CD14-positive monocyte (primary cell): Measurements from ENCODE around the gene CCL16. TPM values are rescaled to one million over a fixed set of nuclear protein-coding genes. Genes with fewer than 3 reads are reported as not detected.

Experiments used
- DNase-seq, 3 donors: peaks; one replicate each; pipeline ENCODE4 v3.0.0-alpha.2; 2011 to 2022
- H2AFZ ChIP-seq: 2 replicates; pipeline ENCODE4 v1.6.0; 2012; ENCODE audit warnings: mild to moderate bottlenecking, low read depth, low read length, inconsistent platforms; ENCODE audit not compliant: insufficient read depth, poor library complexity, severe bottlenecking
- H3K27ac ChIP-seq, 2 donors: 1 replicate in 1 of 2; 2 replicates in 1 of 2; pipeline ENCODE4 v1.5.1; 2012 to 2013; ENCODE audit warnings: low read length in 2 of 2, control low read depth in 1 of 2, inconsistent platforms in 1 of 2, low read depth in 1 of 2, mild to moderate bottlenecking in 1 of 2
- H3K27me3 ChIP-seq, 2 donors: one replicate each; pipeline versions ENCODE4 v1.6.0 to v1.6.1; 2011 to 2013; ENCODE audit warnings: low read length in 2 of 2; ENCODE audit not compliant: control insufficient read depth in 2 of 2, insufficient read depth in 2 of 2
- H3K36me3 ChIP-seq, 2 donors: replicated peaks in 1 of 2; 1 replicate in 1 of 2; 2 replicates in 1 of 2; pipeline versions ENCODE4 v1.5.1 to v1.6.1; 2012 to 2013; ENCODE audit warnings: low read length in 2 of 2, control low read depth in 1 of 2, inconsistent platforms in 1 of 2, mild to moderate bottlenecking in 1 of 2; ENCODE audit not compliant: insufficient read depth in 2 of 2, control insufficient read depth in 1 of 2
- H3K4me1 ChIP-seq, 2 donors: 1 replicate in 1 of 2; 2 replicates in 1 of 2; pipeline versions ENCODE4 v1.5.1 to v1.6.1; 2012 to 2013; ENCODE audit warnings: low read length in 2 of 2, control low read depth in 1 of 2, inconsistent platforms in 1 of 2, mild to moderate bottlenecking in 1 of 2, moderate library complexity in 1 of 2; ENCODE audit not compliant: insufficient read depth in 2 of 2, control insufficient read depth in 1 of 2
- H3K4me2 ChIP-seq: replicated peaks from 2 replicates; pipeline ENCODE3; 2012; ENCODE audit warnings: low read length, moderate library complexity, mild to moderate bottlenecking; ENCODE audit not compliant: poor library complexity, severe bottlenecking; ENCODE audit errors: extremely low read depth
- H3K4me3 ChIP-seq, 3 experiments: fragments of 200-600 bp in 1 of 3; sonication (generic) in 1 of 3; replicated peaks in 1 of 3; 1 replicate in 2 of 3; 2 replicates in 1 of 3; pipeline ENCODE4 v1.5.1; 2011 to 2013; ENCODE audit warnings: low read length in 3 of 3, mild to moderate bottlenecking in 3 of 3, control low read depth in 2 of 3, low read depth in 2 of 3, inconsistent platforms in 1 of 3, moderate library complexity in 1 of 3
- H3K79me2 ChIP-seq: 2 replicates; pipeline ENCODE4 v1.6.0; 2012; ENCODE audit warnings: mild to moderate bottlenecking, control low read depth, inconsistent platforms, low read length, moderate library complexity; ENCODE audit not compliant: insufficient read depth
- H3K9ac ChIP-seq: 2 replicates; pipeline ENCODE4 v1.6.0; 2017; ENCODE audit warnings: low read length, mild to moderate bottlenecking; ENCODE audit not compliant: insufficient read depth, poor library complexity, severe bottlenecking
- H3K9me3 ChIP-seq, 2 donors: replicated peaks in 1 of 2; 1 replicate in 1 of 2; 2 replicates in 1 of 2; pipeline versions ENCODE4 v1.5.1 to v1.6.1; 2012 to 2013; ENCODE audit warnings: low read length in 2 of 2, control low read depth in 1 of 2; ENCODE audit not compliant: control insufficient read depth in 1 of 2, insufficient read depth in 1 of 2
- H4K20me1 ChIP-seq: 2 replicates; pipeline ENCODE4 v1.6.0; 2012; ENCODE audit warnings: mild to moderate bottlenecking, low read length, control low read depth, moderate library complexity; ENCODE audit not compliant: insufficient read depth
- H3K27ac Mint-ChIP-seq, 7 donors: one replicate each; pipeline ENCODE4 v1.8.0; 2020; ENCODE audit warnings: mild to moderate bottlenecking in 7 of 7, mixed read lengths in 7 of 7, moderate library complexity in 6 of 7, inconsistent platforms in 2 of 7
- H3K27me3 Mint-ChIP-seq, 3 donors: one replicate each; pipeline ENCODE4 v1.8.0; 2021 to 2022; ENCODE audit warnings: low read depth in 3 of 3, mild to moderate bottlenecking in 3 of 3, mixed read lengths in 3 of 3, moderate library complexity in 3 of 3, inconsistent platforms in 1 of 3
- H3K36me3 Mint-ChIP-seq, 2 donors: one replicate each; pipeline ENCODE4 v1.8.0; 2020; ENCODE audit warnings: mixed read lengths in 2 of 2, inconsistent platforms in 1 of 2, mild to moderate bottlenecking in 1 of 2
- H3K4me1 Mint-ChIP-seq: one replicate; pipeline ENCODE4 v1.8.0; 2020; ENCODE audit warnings: mild to moderate bottlenecking, mixed read lengths
- H3K4me3 Mint-ChIP-seq, 2 donors: one replicate each; pipeline ENCODE4 v1.8.0; 2020; ENCODE audit warnings: mild to moderate bottlenecking in 2 of 2, mixed read lengths in 2 of 2, moderate library complexity in 1 of 2
- H3K9me3 Mint-ChIP-seq, 7 donors: one replicate each; pipeline ENCODE4 v1.8.0; 2020 to 2022; ENCODE audit warnings: mixed read lengths in 7 of 7, mild to moderate bottlenecking in 6 of 7, moderate library complexity in 6 of 7, inconsistent platforms in 2 of 7
- CTCF ChIP-seq: fragments of 200-600 bp; IDR thresholded peaks from one replicate; pipeline ENCODE4 v1.8.0; 2022; ENCODE audit warnings: antibody characterized with exemption, mild to moderate bottlenecking
- WGBS: methylation state at CpG from one replicate; pipeline ENCODE4 v1.1.5; 2013; ENCODE audit warnings: missing lambda C conversion rate; ENCODE audit not compliant: insufficient coverage; 5-methylcytosine and 5-hydroxymethylcytosine counted together
- intact Hi-C, 2 donors: fragments of 100-400 bp; cut with micrococcal nuclease; formaldehyde crosslinking; loops; one replicate each; pipeline versions ENCODE4 v1.15.0 to v1.15.1; 2023
- polyA plus RNA-seq, 3 donors: library from polyadenylated mRNA; depleted of rRNA in 1 of 3; unstranded in 2 of 3; stranded (reverse) in 1 of 3; fragments of 300-500 nt in 2 of 3; fragments of >200 nt in 1 of 3; fragmentation: Illumina TruSeq in 2 of 3; gene quantifications; 1 replicate in 2 of 3; 2 replicates in 1 of 3; pipeline ENCODE4 v1.2.3, GENCODE V29; 2012 to 2021

Gene CCL16
- polyA plus RNA-seq, 3 donors: not detected

GRCh38 chr17:35953720-35954119 is 27.6 kb downstream of the CCL16 start:
- Mint-ChIP-seq H3K9me3 (no peaks in the 10 kb centered on the region), H3K36me3 (no peaks in the 10 kb centered on the region), H3K27ac (no peak overlapping the region), H3K4me1 (no peaks in the 10 kb centered on the region), H3K27me3 (peaks cover 0 to 7% (median 0%) of the 10 kb centered on the region in 3 donors), H3K4me3 (no peak overlapping the region)
- Histone ChIP-seq H3K4me3 (no peak overlapping the region), H3K4me1 (no peaks in the 10 kb centered on the region), H4K20me1 (no peaks in the 10 kb centered on the region), H3K9me3 (no peaks in the 10 kb centered on the region), H3K36me3 (no peaks in the 10 kb centered on the region), H3K27ac (no peak overlapping the region), H3K27me3 (peaks cover 0 to 2% of the 10 kb centered on the region in 2 donors), H2AFZ (no peak overlapping the region), H3K9ac (no peak overlapping the region), H3K4me2 (no peak overlapping the region), H3K79me2 (no peaks in the 10 kb centered on the region)
- TF ChIP-seq CTCF: no peak
- 85% methylated on average over 5 of the region's 7 CpGs for WGBS
- intact Hi-C loops: no loop called here
- no peak for DNase-seq

GRCh38 chr17:35949401-35949800 is 31.9 kb downstream of the CCL16 start:
- no peak overlapping the region for H3K4me2 ChIP-seq
- 100% methylated on average over 2 of the region's 3 CpGs for WGBS
- peaks cover 0 to 3% (median 1%) of the 10 kb centered on the region in 3 donors for H3K27me3 Mint-ChIP-seq
- H3K4me1 ChIP-seq: no peaks in the 10 kb centered on the region
- H4K20me1 ChIP-seq: no peaks in the 10 kb centered on the region
- H3K36me3 ChIP-seq: no peaks in the 10 kb centered on the region
- no peak overlapping the region for H3K27ac ChIP-seq
- no peaks in the 10 kb centered on the region for H3K79me2 ChIP-seq
- H3K4me3 ChIP-seq: no peak overlapping the region
- H3K36me3 Mint-ChIP-seq: no peaks in the 10 kb centered on the region
- no peak overlapping the region for H3K9ac ChIP-seq
- H3K27me3 ChIP-seq: no peaks in the 10 kb centered on the region
- no peaks in the 10 kb centered on the region for H3K9me3 ChIP-seq
- TF ChIP-seq CTCF: no peak
- H3K9me3 Mint-ChIP-seq: no peaks in the 10 kb centered on the region
- H3K4me3 Mint-ChIP-seq: no peak overlapping the region
- DNase-seq: no peak
- intact Hi-C loops: no loop called here
- no peaks in the 10 kb centered on the region for H3K4me1 Mint-ChIP-seq
- no peak overlapping the region for H3K27ac Mint-ChIP-seq
- H2AFZ ChIP-seq: no peak overlapping the region
